T-helper 2 cell (primary cell): ENCODE data around the gene GPR119.
"Not testable (repeated sequence)": the region's sequence is repeated elsewhere in the genome, so short reads cannot be mapped to it uniquely, and the experiment has no call there.

Experiments used
- DNase-seq, 5 experiments: peaks; one replicate each; pipeline versions ENCODE4 v3.0.0 to v3.0.0-alpha.2; 2012 to 2022
- total RNA-seq, 2 donors: gene quantifications; one replicate each; lab custom pipeline; 2026; lab: John Stamatoyannopoulos, UW

GPR119 gene
- total RNA-seq: 0 reads per million in 2 donors

GRCh38 chrX:130385520-130385919 lies at the start of gene GPR119:
Gene GPR119, minus strand, starts transcription at chrX:130385674. Its CDS starts 227 bp downstream, at chrX:130385447.
- DNase-seq: no peak

- DNase-seq: not testable (repeated sequence)
These were observed 43.8 kb upstream of the GPR119 start for GRCh38 chrX:130429236-130429635.

- DNase-seq: no peak
These were observed 41.1 kb upstream of the GPR119 start for GRCh38 chrX:130426531-130426930.

- no peak for DNase-seq
These were observed 33.8 kb upstream of the GPR119 start for GRCh38 chrX:130419263-130419662.

- no peak for DNase-seq
These were observed 33.3 kb upstream of the GPR119 start for GRCh38 chrX:130418740-130419139.

- no peak for DNase-seq
These were observed 32.6 kb upstream of the GPR119 start for GRCh38 chrX:130418066-130418465.

GRCh38 chrX:130416785-130417184 lies 31.3 kb upstream of the GPR119 start:
- DNase-seq: no peak

GRCh38 chrX:130415201-130415600 lies 29.7 kb upstream of the GPR119 start:
- peak in 1 of 5 experiments; percentile 71 for DNase-seq

- no peak for DNase-seq
These were observed 29.3 kb upstream of the GPR119 start for GRCh38 chrX:130414800-130415199.

- no peak for DNase-seq
These were observed 27.9 kb upstream of the GPR119 start for GRCh38 chrX:130413415-130413814.

- DNase-seq: no peak
These were observed 16.8 kb upstream of the GPR119 start for GRCh38 chrX:130402208-130402684.

GRCh38 chrX:130401415-130402207 lies 16.1 kb upstream of the GPR119 start, which contains the start of gene RBMX2:
Gene RBMX2, plus strand, starts transcription at chrX:130401987. Its CDS starts 46 bp downstream, at chrX:130402033.
- peak; percentile 38 to 84 (median 63) for DNase-seq

- DNase-seq: no peak
These were observed 9.9 kb upstream of the GPR119 start for GRCh38 chrX:130395341-130395740.

GRCh38 chrX:130393451-130394074 lies 8.1 kb upstream of the GPR119 start:
- DNase-seq: no peak

GRCh38 chrX:130386408-130386808 lies 934 bp upstream of the GPR119 start:
- DNase-seq: no peak

GRCh38 chrX:130378024-130378669 lies 7.3 kb downstream of the GPR119 start:
- DNase-seq: no peak

- DNase-seq: no peak
These were observed 9.4 kb downstream of the GPR119 start for GRCh38 chrX:130376077-130376476.

GRCh38 chrX:130352050-130352449 lies 33.4 kb downstream of the GPR119 start:
- DNase-seq: not testable (repeated sequence)

GRCh38 chrX:130351567-130351966 lies 33.9 kb downstream of the GPR119 start:
- no peak for DNase-seq

GRCh38 chrX:130347321-130347720 lies 38.2 kb downstream of the GPR119 start:
- DNase-seq: no peak

- no peak for DNase-seq
These were observed 42.1 kb downstream of the GPR119 start for GRCh38 chrX:130343411-130343810.

GRCh38 chrX:130340271-130340670 lies 45.2 kb downstream of the GPR119 start:
- no peak for DNase-seq
